ENCODE data around the gene DNAJB9. TPM values are rescaled to one million over a fixed set of nuclear protein-coding genes. Genes with fewer than 3 reads are reported as not detected.

Gene DNAJB9
- total and polyA plus RNA-seq, 2 donors from 2014 or later = 31.3 to 33.5 TPM

DNA sequence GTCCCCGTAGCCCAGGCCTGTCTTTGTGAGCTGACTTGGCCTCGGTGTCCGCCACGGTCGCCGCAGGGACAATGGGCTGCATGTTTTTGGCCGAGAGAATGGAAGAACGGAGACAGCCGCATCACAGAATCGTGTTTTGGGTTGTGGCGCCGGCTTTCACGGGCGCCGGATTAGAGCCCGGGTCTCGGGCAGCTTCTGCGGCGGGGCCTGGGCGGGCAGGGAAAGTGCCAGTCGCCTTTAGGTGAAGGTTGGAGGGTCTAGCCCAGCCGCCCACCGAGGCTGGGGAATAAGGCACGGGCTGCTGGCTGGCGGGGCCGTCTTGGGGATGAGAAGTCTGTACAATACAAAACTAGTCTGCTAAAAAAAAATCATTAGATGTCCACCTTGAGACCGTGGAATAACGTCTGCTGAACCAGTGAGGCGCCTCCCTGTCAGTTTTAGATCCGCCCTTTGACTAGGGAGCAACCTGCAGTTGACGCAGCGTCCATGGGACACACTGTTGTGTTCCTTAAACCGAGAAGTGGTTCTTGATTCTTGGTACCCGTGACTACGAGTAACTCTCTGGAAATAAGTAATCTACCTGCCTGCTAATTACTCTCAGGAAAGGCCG, 577 bp downstream of the DNAJB9 start:
- intact Hi-C loops (cut with DNase I) = no loop called here
- Histone ChIP-seq H3K4me1 (ENCODE audit: control insufficient read depth in 2 of 3, insufficient read depth in 2 of 3, low read depth in 1 of 3, low read length in 3 of 3) (peaks cover 0 to 5% (median 2%) of the 10 kb centered on the region in 3 donors), H3K27me3 (ENCODE audit: control insufficient read depth, insufficient read depth, low read length) (no peaks in the 10 kb centered on the region), H3K9me3 (ENCODE audit: control insufficient read depth in 2 of 3, insufficient read depth in 1 of 3, low read length in 3 of 3) (no peaks in the 10 kb centered on the region), H3K27ac (ENCODE audit: low read depth in 2 of 2, low read length in 2 of 2) (peak overlapping the region; percentile 98 to 99), H3K9ac (ENCODE audit: low read length in 3 of 3) (peak overlapping the region; percentile 72 to 98 (median 90)), H3K36me3 (ENCODE audit: control insufficient read depth in 2 of 3, insufficient read depth in 3 of 3, low read length in 3 of 3) (peaks cover 0 to 14% (median 4%) of the 10 kb centered on the region in 3 donors), H3K4me3 (ENCODE audit: low read length in 3 of 3) (peak overlapping the region; percentile 87 to 98 (median 92))
- TF ChIP-seq, protein P1, sequence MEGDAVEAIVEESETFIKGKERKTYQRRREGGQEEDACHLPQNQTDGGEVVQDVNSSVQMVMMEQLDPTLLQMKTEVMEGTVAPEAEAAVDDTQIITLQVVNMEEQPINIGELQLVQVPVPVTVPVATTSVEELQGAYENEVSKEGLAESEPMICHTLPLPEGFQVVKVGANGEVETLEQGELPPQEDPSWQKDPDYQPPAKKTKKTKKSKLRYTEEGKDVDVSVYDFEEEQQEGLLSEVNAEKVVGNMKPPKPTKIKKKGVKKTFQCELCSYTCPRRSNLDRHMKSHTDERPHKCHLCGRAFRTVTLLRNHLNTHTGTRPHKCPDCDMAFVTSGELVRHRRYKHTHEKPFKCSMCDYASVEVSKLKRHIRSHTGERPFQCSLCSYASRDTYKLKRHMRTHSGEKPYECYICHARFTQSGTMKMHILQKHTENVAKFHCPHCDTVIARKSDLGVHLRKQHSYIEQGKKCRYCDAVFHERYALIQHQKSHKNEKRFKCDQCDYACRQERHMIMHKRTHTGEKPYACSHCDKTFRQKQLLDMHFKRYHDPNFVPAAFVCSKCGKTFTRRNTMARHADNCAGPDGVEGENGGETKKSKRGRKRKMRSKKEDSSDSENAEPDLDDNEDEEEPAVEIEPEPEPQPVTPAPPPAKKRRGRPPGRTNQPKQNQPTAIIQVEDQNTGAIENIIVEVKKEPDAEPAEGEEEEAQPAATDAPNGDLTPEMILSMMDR (IDR thresholded peaks at IDR 0.05; ENCODE audit: borderline replicate concordance, extremely low read depth, insufficient read depth) = no peak
- DNase-seq = peak; percentile 51 to 80 (median 75)
- FAIRE-seq = no peak

DNA sequence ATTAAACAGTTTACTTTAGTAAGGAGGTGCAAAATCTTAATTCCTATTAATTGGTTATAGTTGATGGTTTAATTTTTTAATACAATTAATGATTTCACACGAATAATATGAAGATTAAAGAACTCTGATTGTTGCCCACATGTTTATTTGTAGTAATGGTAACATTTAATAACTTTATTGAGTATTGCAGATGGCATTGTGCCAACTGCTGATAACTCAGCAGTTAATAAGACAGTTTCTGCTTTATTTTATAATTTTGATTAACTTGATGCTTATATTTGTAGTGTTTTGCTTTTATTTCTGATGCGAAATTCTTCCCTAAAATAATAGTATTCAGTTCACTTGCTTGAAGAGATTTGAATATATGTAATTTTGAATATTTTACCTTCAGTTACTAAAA, 2.8 kb downstream of the DNAJB9 start:
- no peak for DNase-seq
- intact Hi-C loops (cut with DNase I) = no loop called here
- Histone ChIP-seq H3K9ac (ENCODE audit: low read length in 3 of 3) (no peak overlapping the region), H3K4me1 (ENCODE audit: control insufficient read depth in 2 of 3, insufficient read depth in 2 of 3, low read depth in 1 of 3, low read length in 3 of 3) (peaks cover 0 to 5% (median 4%) of the 10 kb centered on the region in 3 donors), H3K36me3 (ENCODE audit: control insufficient read depth in 2 of 3, insufficient read depth in 3 of 3, low read length in 3 of 3) (peaks cover 0 to 23% (median 2%) of the 10 kb centered on the region in 3 donors), H3K27me3 (ENCODE audit: control insufficient read depth, insufficient read depth, low read length) (no peaks in the 10 kb centered on the region), H3K9me3 (ENCODE audit: control insufficient read depth in 2 of 3, insufficient read depth in 1 of 3, low read length in 3 of 3) (no peaks in the 10 kb centered on the region), H3K27ac (ENCODE audit: low read depth in 2 of 2, low read length in 2 of 2) (no peak overlapping the region), H3K4me3 (ENCODE audit: low read length in 3 of 3) (no peak overlapping the region)
- TF ChIP-seq, protein P1 (IDR thresholded peaks at IDR 0.05; ENCODE audit: borderline replicate concordance, extremely low read depth, insufficient read depth) = no peak
- no peak for FAIRE-seq

DNA sequence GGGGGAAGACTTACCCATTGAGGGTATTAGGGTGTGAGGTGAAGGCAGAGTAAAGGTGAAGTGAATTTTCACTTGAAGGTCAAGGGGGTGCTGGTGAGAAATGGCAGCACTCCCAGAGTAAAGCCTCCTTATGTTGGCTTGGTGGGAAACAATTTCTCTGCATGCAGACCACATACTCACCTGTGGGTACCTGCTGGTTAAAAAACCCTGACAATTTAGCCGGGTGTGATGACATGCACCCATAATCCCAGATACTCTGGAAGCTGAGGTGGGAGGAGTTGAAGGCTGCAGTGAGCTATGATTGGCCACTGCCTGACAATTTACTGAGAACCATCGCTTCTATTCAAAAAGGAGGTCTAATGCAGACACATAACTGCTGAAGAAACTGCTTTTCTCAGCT, 5.5 kb downstream of the DNAJB9 start:
- H3K9ac ChIP-seq (ENCODE audit: low read length in 3 of 3) = no peak overlapping the region
- peaks cover 0 to 8% (median 3%) of the 10 kb centered on the region in 3 donors for H3K9me3 ChIP-seq (ENCODE audit: control insufficient read depth in 2 of 3, insufficient read depth in 1 of 3, low read length in 3 of 3)
- no peak overlapping the region for H3K27ac ChIP-seq (ENCODE audit: low read depth in 2 of 2, low read length in 2 of 2)
- H3K4me1 ChIP-seq (ENCODE audit: control insufficient read depth in 2 of 3, insufficient read depth in 2 of 3, low read depth in 1 of 3, low read length in 3 of 3) = peaks cover 0 to 5% (median 4%) of the 10 kb centered on the region in 3 donors
- TF ChIP-seq, protein P1 (IDR thresholded peaks at IDR 0.05; ENCODE audit: borderline replicate concordance, extremely low read depth, insufficient read depth) = no peak
- FAIRE-seq (no peak), DNase-seq (no peak)
- no peaks in the 10 kb centered on the region for H3K27me3 ChIP-seq (ENCODE audit: control insufficient read depth, insufficient read depth, low read length)
- H3K36me3 ChIP-seq (ENCODE audit: control insufficient read depth in 2 of 3, insufficient read depth in 3 of 3, low read length in 3 of 3) = peaks cover 0 to 34% (median 2%) of the 10 kb centered on the region in 3 donors
- intact Hi-C loops (cut with DNase I) = no loop called here
- no peak overlapping the region for H3K4me3 ChIP-seq (ENCODE audit: low read length in 3 of 3)

All from kidney (tissue), 14 donors.